MG63 (cell line): Measurements from ENCODE around the gene BLTP1. TPM values are rescaled to one million over a fixed set of nuclear protein-coding genes. Genes with fewer than 3 reads are reported as not detected.

Source experiments
- DNase-seq: peaks from one replicate; pipeline ENCODE4 v3.0.0-alpha.2; 2020
- H3K27me3 ChIP-seq: fragments of 250-450 bp; sonication (Bioruptor Pico); 2 replicates; pipeline ENCODE4 v1.5.1; 2020; ENCODE audit warnings: mild to moderate bottlenecking, moderate library complexity
- H3K36me3 ChIP-seq: fragments of 250-450 bp; sonication (Bioruptor Pico); 2 replicates; pipeline ENCODE4 v1.5.1; 2020; ENCODE audit warnings: mild to moderate bottlenecking, moderate library complexity
- H3K4me3 ChIP-seq: fragments of 250-450 bp; sonication (Bioruptor Pico); 2 replicates; pipeline ENCODE4 v1.5.1; 2020; ENCODE audit warnings: mild to moderate bottlenecking, moderate library complexity
- H3K9me3 ChIP-seq: fragments of 250-450 bp; sonication (Bioruptor Pico); 2 replicates; pipeline ENCODE4 v1.5.1; 2020; ENCODE audit warnings: mild to moderate bottlenecking, moderate library complexity
- total RNA-seq: library from RNA; depleted of rRNA; stranded (reverse); fragments of >200 nt; shearing (Covaris generic); gene quantifications from 2 replicates; pipeline ENCODE4 v1.2.3, GENCODE V29; 2014; ENCODE audit warnings: low replicate concordance; rRNA removed

Gene BLTP1
- total RNA-seq, 1 experiment from 2014 or later: 12.9 TPM

- Histone ChIP-seq H3K36me3 (peaks cover 5% of the 10 kb centered on the region), H3K27me3 (no peaks in the 10 kb centered on the region), H3K4me3 (no peak overlapping the region), H3K9me3 (no peaks in the 10 kb centered on the region)
- DNase-seq: no peak
Measured at GRCh38 chr4:122150931-122151330, 1.2 kb upstream of the BLTP1 start.

- H3K4me3 ChIP-seq: peak overlapping the region; percentile 85
- H3K36me3 ChIP-seq: peaks cover 5% of the 10 kb centered on the region
- DNase-seq: peak; percentile 57
- H3K9me3 ChIP-seq: no peaks in the 10 kb centered on the region
- no peaks in the 10 kb centered on the region for H3K27me3 ChIP-seq
Measured at GRCh38 chr4:122152711-122153226, 638 bp downstream of the BLTP1 start.

- H3K36me3 ChIP-seq: peaks cover 8% of the 10 kb centered on the region
- DNase-seq: no peak
- no peak overlapping the region for H3K4me3 ChIP-seq
- no peaks in the 10 kb centered on the region for H3K27me3 ChIP-seq
- H3K9me3 ChIP-seq: no peaks in the 10 kb centered on the region
Measured at GRCh38 chr4:122156819-122157218, 4.7 kb downstream of the BLTP1 start.

- Histone ChIP-seq H3K27me3 (no peaks in the 10 kb centered on the region), H3K4me3 (no peak overlapping the region), H3K9me3 (no peaks in the 10 kb centered on the region; the same call in 1 of the 2 replicates), H3K36me3 (0 out of 2 replicates have a peak, but pooled peaks cover 3% of the 10 kb centered on the region)
- no peak for DNase-seq
Measured at GRCh38 chr4:122163301-122163700, 11.2 kb downstream of the BLTP1 start.

- H3K27me3 ChIP-seq: no peaks in the 10 kb centered on the region
- H3K36me3 ChIP-seq: 0 out of 2 replicates have a peak, but pooled peaks cover 3% of the 10 kb centered on the region
- H3K4me3 ChIP-seq: no peak overlapping the region
- no peak for DNase-seq
- H3K9me3 ChIP-seq: no peaks in the 10 kb centered on the region; the same call in 1 of the 2 replicates
Measured at GRCh38 chr4:122163767-122164166, 11.6 kb downstream of the BLTP1 start.

- no peaks in the 10 kb centered on the region for H3K27me3 ChIP-seq
- DNase-seq: no peak
Measured at GRCh38 chr4:122167369-122167768, 15.2 kb downstream of the BLTP1 start.

GRCh38 chr4:122170775-122171174, 18.6 kb downstream of the BLTP1 start:
- DNase-seq: no peak
- H3K9me3 ChIP-seq: no peaks in the 10 kb centered on the region

More at GRCh38 chr4:122167369-122167768, 15.2 kb downstream of the BLTP1 start:
- H3K9me3 ChIP-seq: no peaks in the 10 kb centered on the region; the same call in 1 of the 2 replicates
- H3K36me3 ChIP-seq: no peaks in the 10 kb centered on the region
- H3K4me3 ChIP-seq: no peak overlapping the region

GRCh38 chr4:122171323-122171722, 19.2 kb downstream of the BLTP1 start:
- Histone ChIP-seq H3K9me3 (no peaks in the 10 kb centered on the region), H3K36me3 (peaks cover 4% of the 10 kb centered on the region; the same call in 1 of the 2 replicates), H3K4me3 (no peak overlapping the region), H3K27me3 (no peaks in the 10 kb centered on the region)
- no peak for DNase-seq

More at GRCh38 chr4:122170775-122171174, 18.6 kb downstream of the BLTP1 start:
- Histone ChIP-seq H3K27me3 (no peaks in the 10 kb centered on the region), H3K4me3 (no peak overlapping the region), H3K36me3 (peaks cover 3% of the 10 kb centered on the region; the same call in 1 of the 2 replicates)

- Histone ChIP-seq H3K36me3 (peaks cover 4% of the 10 kb centered on the region; the same call in 1 of the 2 replicates), H3K4me3 (no peak overlapping the region), H3K9me3 (no peaks in the 10 kb centered on the region), H3K27me3 (no peaks in the 10 kb centered on the region)
- DNase-seq: no peak
Measured at GRCh38 chr4:122172266-122172665, 20.1 kb downstream of the BLTP1 start.

- Histone ChIP-seq H3K36me3 (peaks cover 4% of the 10 kb centered on the region; the same call in 1 of the 2 replicates), H3K9me3 (no peaks in the 10 kb centered on the region), H3K27me3 (no peaks in the 10 kb centered on the region), H3K4me3 (no peak overlapping the region)
- no peak for DNase-seq
Measured at GRCh38 chr4:122178961-122179360, 26.8 kb downstream of the BLTP1 start.

- no peaks in the 10 kb centered on the region for H3K27me3 ChIP-seq
- H3K9me3 ChIP-seq: no peaks in the 10 kb centered on the region
- DNase-seq: no peak
- H3K4me3 ChIP-seq: no peak overlapping the region
- H3K36me3 ChIP-seq: peaks cover 19% of the 10 kb centered on the region
Measured at GRCh38 chr4:122195718-122196117, 43.6 kb downstream of the BLTP1 start.

Other genes with a start within 250 kb of the BLTP1 start
- gene TRPC3, start 200.3 kb upstream of the BLTP1 start, total RNA-seq: not detected in 2 replicates
- not detected in 2 replicates for gene ADAD1, start 226.7 kb downstream of the BLTP1 start, total RNA-seq